CD4-positive, alpha-beta T cell treated with Interleukin-4 for 1 hour (primary cell): ENCODE data around the gene GDAP2.

ENCODE experiments used
- DNase-seq, 2 donors: peaks; one replicate each; pipeline ENCODE4 v3.0.0-alpha.2; 2020 to 2022

Gene GDAP2

GRCh38 chr1:117836069-117836468, 93.4 kb downstream of the GDAP2 start:
- no peak for DNase-seq

GRCh38 chr1:117834416-117834815, 95.0 kb downstream of the GDAP2 start:
- no peak for DNase-seq

GRCh38 chr1:117832453-117832852, 97.0 kb downstream of the GDAP2 start:
- DNase-seq: no peak

- no peak for DNase-seq
These were observed 99.2 kb downstream of the GDAP2 start for GRCh38 chr1:117830222-117830621.

- DNase-seq: no peak
These were observed 101.2 kb downstream of the GDAP2 start for GRCh38 chr1:117828201-117828600.

GRCh38 chr1:117826540-117827078, 102.8 kb downstream of the GDAP2 start:
- DNase-seq: no peak

GRCh38 chr1:117826119-117826518, 103.3 kb downstream of the GDAP2 start:
- DNase-seq: no peak

- no peak for DNase-seq
These were observed 104.0 kb downstream of the GDAP2 start for GRCh38 chr1:117825414-117825813.

GRCh38 chr1:117824616-117825015, 104.8 kb downstream of the GDAP2 start:
- DNase-seq: no peak

- no peak for DNase-seq
These were observed 107.5 kb downstream of the GDAP2 start for GRCh38 chr1:117821774-117822482.

GRCh38 chr1:117821382-117821755, 108.1 kb downstream of the GDAP2 start:
- no peak for DNase-seq

- DNase-seq: no peak
These were observed 108.6 kb downstream of the GDAP2 start for GRCh38 chr1:117820694-117821381.

GRCh38 chr1:117820096-117820495, 109.3 kb downstream of the GDAP2 start:
- no peak for DNase-seq

GRCh38 chr1:117819301-117819700, 110.1 kb downstream of the GDAP2 start:
- DNase-seq: no peak

GRCh38 chr1:117818456-117818855, 111.0 kb downstream of the GDAP2 start:
- no peak for DNase-seq

- DNase-seq: no peak
These were observed 111.8 kb downstream of the GDAP2 start for GRCh38 chr1:117817629-117818028.

- DNase-seq: no peak
These were observed 113.5 kb downstream of the GDAP2 start for GRCh38 chr1:117815926-117816325.

- DNase-seq: no peak
These were observed 114.3 kb downstream of the GDAP2 start for GRCh38 chr1:117814856-117815797.
